DMS79 (cell line): ENCODE measurements around the gene BARX2.

Experiments used
- DNase-seq: peaks from one replicate; lab custom pipeline; 2025; lab: John Stamatoyannopoulos, UW

BARX2 gene

GRCh38 chr11:129374081-129374992 lies 1.3 kb upstream of the BARX2 start:
- DNase-seq, result no peak

- DNase-seq, result peak; percentile 35
These were observed 476 bp upstream of the BARX2 start for GRCh38 chr11:129374993-129375750.

GRCh38 chr11:129376658-129377341 lies 1.2 kb downstream of the BARX2 start:
- DNase-seq, result no peak

- DNase-seq, result no peak
These were observed 2.1 kb downstream of the BARX2 start for GRCh38 chr11:129377739-129378138.

GRCh38 chr11:129380413-129380812 lies 4.8 kb downstream of the BARX2 start:
- no peak for DNase-seq

- DNase-seq, result no peak
These were observed 6.9 kb downstream of the BARX2 start for GRCh38 chr11:129382583-129382982.

GRCh38 chr11:129383060-129383459 lies 7.4 kb downstream of the BARX2 start:
- no peak for DNase-seq

GRCh38 chr11:129383502-129383901 lies 7.9 kb downstream of the BARX2 start:
- DNase-seq, result no peak

- DNase-seq, result no peak
These were observed 8.8 kb downstream of the BARX2 start for GRCh38 chr11:129384415-129384814.

GRCh38 chr11:129385801-129386200 lies 10.2 kb downstream of the BARX2 start:
- no peak for DNase-seq

GRCh38 chr11:129386795-129387397 lies 11.2 kb downstream of the BARX2 start:
- no peak for DNase-seq

- no peak for DNase-seq
These were observed 11.8 kb downstream of the BARX2 start for GRCh38 chr11:129387434-129387833.

GRCh38 chr11:129388824-129389223 lies 13.2 kb downstream of the BARX2 start:
- DNase-seq, result no peak

- no peak for DNase-seq
These were observed 14.7 kb downstream of the BARX2 start for GRCh38 chr11:129390303-129390821.

- no peak for DNase-seq
These were observed 15.7 kb downstream of the BARX2 start for GRCh38 chr11:129391360-129391759.

- DNase-seq, result no peak
These were observed 16.2 kb downstream of the BARX2 start for GRCh38 chr11:129391821-129392220.

GRCh38 chr11:129392995-129393394 lies 17.3 kb downstream of the BARX2 start:
- DNase-seq, result no peak

GRCh38 chr11:129394709-129395108 lies 19.1 kb downstream of the BARX2 start:
- no peak for DNase-seq

GRCh38 chr11:129395432-129395831 lies 19.8 kb downstream of the BARX2 start:
- DNase-seq, result no peak

- DNase-seq, result no peak
These were observed 20.2 kb downstream of the BARX2 start for GRCh38 chr11:129395883-129396282.

- DNase-seq, result no peak
These were observed 20.8 kb downstream of the BARX2 start for GRCh38 chr11:129396454-129396853.
